BJ (cell line): Measurements from ENCODE around the gene TGM1. TPM values are rescaled to one million over a fixed set of nuclear protein-coding genes. Genes with fewer than 3 reads are reported as not detected.

Experiments used
- CTCF ChIA-PET: fragments of 350-600 bp; formaldehyde crosslinking; extraction: SDS; loops from one replicate; lab custom pipeline; 2021; ENCODE audit warnings: antibody characterized with exemption, inconsistent platforms; lab: Yijun Ruan, JAX
- POLR2A ChIA-PET: fragments of 300-600 bp; sonication (Branson Sonifier 250); formaldehyde crosslinking; extraction: SDS; loops from one replicate; lab custom pipeline; 2021; ENCODE audit warnings: antibody characterized with exemption; lab: Charles Lee
- DNase-seq: peaks from one replicate; pipeline ENCODE4 v3.0.0-alpha.2; 2011; ENCODE audit warnings: low read depth
- H3K27me3 ChIP-seq: 2 replicates; pipeline ENCODE4 v1.6.0; 2011; ENCODE audit warnings: low read length; ENCODE audit not compliant: control insufficient read depth, insufficient read depth
- H3K36me3 ChIP-seq: 2 replicates; pipeline ENCODE4 v1.5.1; 2011; ENCODE audit warnings: low read length; ENCODE audit not compliant: control insufficient read depth, insufficient read depth
- H3K4me3 ChIP-seq: 2 replicates; pipeline ENCODE4 v1.5.1; 2011; ENCODE audit warnings: low read depth, mild to moderate bottlenecking, control low read depth, low read length
- polyA plus RNA-seq: library from polyadenylated mRNA; depleted of rRNA; stranded (reverse); fragments of >200 nt; gene quantifications from 2 replicates; pipeline ENCODE4 v1.2.3, GENCODE V29; 2011
- TF ChIP-seq, protein P1 (sequence below): IDR thresholded peaks from 2 replicates; pipeline ENCODE4 v1.5.1; 2011; ENCODE audit warnings: low read depth, mild to moderate bottlenecking, control low read depth, inconsistent platforms, low read length, moderate library complexity; ENCODE audit not compliant: insufficient read depth

TGM1 gene
- polyA plus RNA-seq, 1 experiment: 2.9 TPM

DNA sequence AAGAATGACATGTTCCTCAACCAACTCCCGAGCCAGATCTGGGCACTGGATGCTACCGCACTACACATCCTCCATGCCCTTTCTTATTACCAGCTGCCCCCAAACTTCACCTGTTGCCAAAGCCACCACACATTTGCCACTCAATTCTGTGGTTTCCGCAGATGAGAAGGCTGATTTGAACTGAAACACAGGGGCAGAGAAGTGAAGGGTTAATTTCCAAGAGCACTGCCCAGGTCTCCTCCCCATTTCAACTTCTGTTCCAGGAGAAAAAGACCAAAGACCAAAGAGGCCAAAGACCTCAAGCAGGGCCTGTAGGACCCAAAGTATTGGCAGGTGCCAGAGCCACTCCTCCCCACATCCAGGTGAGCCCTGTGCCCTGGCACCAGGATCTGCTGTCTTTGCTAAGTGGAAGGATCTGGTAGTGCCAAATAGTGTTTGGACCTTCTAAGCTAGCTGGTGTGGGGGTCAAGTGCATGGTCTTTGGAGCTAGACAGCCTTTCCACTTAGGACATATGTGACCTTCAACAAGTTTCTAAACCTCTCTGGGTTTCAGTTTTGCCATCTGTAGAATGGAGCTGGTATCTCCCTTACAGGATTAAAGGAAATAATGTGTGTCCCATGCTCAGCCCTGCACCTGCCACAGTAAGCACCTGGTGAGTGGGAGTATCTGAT, 28.6 kb upstream of the TGM1 start:
- Histone ChIP-seq H3K4me3 (no peak overlapping the region), H3K36me3 (peaks cover 9% of the 10 kb centered on the region), H3K27me3 (no peaks in the 10 kb centered on the region)
- ChIA-PET POLR2A (no interaction called here), CTCF (interaction anchor here (1.3 to 3.9 kb wide), 3 partner anchors 20 to 140 kb away, joined by 4 to 25 read pairs (median 16); partner anchors contain the start of genes RABGGTA and TINF2)
- DNase-seq: no peak
- TF ChIP-seq, protein P1, sequence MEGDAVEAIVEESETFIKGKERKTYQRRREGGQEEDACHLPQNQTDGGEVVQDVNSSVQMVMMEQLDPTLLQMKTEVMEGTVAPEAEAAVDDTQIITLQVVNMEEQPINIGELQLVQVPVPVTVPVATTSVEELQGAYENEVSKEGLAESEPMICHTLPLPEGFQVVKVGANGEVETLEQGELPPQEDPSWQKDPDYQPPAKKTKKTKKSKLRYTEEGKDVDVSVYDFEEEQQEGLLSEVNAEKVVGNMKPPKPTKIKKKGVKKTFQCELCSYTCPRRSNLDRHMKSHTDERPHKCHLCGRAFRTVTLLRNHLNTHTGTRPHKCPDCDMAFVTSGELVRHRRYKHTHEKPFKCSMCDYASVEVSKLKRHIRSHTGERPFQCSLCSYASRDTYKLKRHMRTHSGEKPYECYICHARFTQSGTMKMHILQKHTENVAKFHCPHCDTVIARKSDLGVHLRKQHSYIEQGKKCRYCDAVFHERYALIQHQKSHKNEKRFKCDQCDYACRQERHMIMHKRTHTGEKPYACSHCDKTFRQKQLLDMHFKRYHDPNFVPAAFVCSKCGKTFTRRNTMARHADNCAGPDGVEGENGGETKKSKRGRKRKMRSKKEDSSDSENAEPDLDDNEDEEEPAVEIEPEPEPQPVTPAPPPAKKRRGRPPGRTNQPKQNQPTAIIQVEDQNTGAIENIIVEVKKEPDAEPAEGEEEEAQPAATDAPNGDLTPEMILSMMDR: no peak

DNA sequence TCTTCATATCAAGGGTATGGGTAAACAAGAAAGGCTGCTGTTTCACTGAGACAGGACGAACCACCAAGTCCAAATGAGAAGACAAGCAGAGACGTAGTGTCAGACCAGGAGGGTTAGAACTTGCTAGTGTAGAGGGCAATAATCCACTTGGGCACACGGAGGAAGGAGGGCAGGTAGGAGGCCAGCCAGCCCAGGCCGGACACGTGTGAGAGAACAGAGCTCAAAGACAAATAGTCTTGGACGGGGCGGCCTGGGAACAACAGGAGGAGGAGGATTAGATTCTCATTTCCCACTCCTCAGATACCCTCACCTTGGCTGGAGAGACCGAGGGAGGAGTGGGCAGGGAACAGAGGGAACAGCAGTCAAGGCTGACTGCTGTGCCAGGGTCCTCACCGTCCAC, 27.8 kb upstream of the TGM1 start:
- POLR2A ChIA-PET: no interaction called here
- no peak for DNase-seq
- H3K36me3 ChIP-seq: peaks cover 7% of the 10 kb centered on the region; the same call in 1 of the 2 replicates
- TF ChIP-seq, protein P1: no peak
- no peaks in the 10 kb centered on the region for H3K27me3 ChIP-seq
- H3K4me3 ChIP-seq: no peak overlapping the region
- CTCF ChIA-PET: interaction anchor here (0.7 to 3.9 kb wide), 4 partner anchors 10 to 71 kb away, joined by 3 to 16 read pairs (median 7); partner anchors contain the start of genes RABGGTA and TINF2

DNA sequence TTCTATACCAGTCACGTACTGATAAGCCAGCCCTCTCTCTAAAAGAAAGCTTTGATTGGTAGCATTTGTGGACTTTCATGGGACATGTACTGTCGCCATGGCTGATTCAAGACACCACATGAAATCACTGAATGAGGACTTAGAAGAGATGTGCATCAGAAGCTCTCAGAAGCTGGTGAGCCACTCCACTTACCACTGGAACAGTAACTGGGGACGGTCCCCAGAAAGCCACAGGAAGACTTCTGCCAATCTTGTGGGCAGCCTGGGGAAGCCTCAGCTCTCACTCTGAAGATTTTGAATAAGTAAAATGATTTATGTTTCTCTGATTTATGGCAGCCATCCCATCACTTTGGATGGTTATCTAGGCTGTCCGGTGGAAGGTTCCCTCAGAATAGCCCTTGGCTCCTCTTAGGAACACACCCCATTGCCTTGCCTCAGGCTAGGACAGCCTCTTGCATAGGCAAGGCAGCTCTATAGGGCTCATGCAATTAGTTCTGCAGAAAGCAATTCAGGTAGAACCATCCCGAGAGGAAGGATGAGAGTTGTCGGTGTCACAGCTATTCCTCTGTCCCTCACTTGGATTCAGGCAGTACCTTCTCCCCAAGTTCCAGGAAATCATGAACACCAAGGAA, 26.8 kb upstream of the TGM1 start:
- CTCF ChIA-PET: interaction anchor here (0.7 to 3.9 kb wide), 6 partner anchors 11 to 201 kb away, joined by 3 to 16 read pairs (median 4); partner anchors contain the start of genes CIDEB, RABGGTA and TINF2
- POLR2A ChIA-PET: no interaction called here
- TF ChIP-seq, protein P1: no peak

DNA sequence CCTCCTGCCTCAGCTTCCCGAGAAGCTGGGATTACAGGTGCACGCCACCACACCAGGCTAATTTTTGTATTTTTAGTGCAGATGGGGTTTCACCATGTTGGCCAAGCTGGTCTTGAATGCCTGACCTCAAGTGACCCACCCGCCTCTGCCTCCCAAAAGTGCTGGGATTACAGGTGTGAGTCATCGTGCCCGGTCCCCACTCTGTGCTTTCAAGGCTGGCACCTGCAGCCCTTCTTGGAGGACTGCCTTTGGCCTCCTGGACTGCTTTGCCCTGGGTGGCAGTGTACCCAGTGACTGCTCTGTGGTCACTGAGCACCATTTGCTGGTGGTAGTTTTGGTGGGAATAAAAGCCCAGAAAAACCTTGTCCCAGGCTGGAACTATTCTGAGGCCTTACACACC, 24.0 kb upstream of the TGM1 start:
- H3K36me3 ChIP-seq: peaks cover 3% of the 10 kb centered on the region; the same call in 1 of the 2 replicates
- H3K4me3 ChIP-seq: no peak overlapping the region
- TF ChIP-seq, protein P1: no peak
- DNase-seq: no peak
- ChIA-PET POLR2A (no interaction called here), CTCF (interaction anchor here (0.8 to 9.7 kb wide), 3 partner anchors 10 to 44 kb away, joined by 3 to 47 read pairs (median 11); partner anchors contain the start of genes DHRS1, NOP9 and TINF2)
- no peaks in the 10 kb centered on the region for H3K27me3 ChIP-seq

More for the DNA sequence above, 26.8 kb upstream of the TGM1 start:
- Histone ChIP-seq H3K36me3 (peaks cover 7% of the 10 kb centered on the region; the same call in 1 of the 2 replicates), H3K27me3 (no peaks in the 10 kb centered on the region), H3K4me3 (no peak overlapping the region)
- no peak for DNase-seq

DNA sequence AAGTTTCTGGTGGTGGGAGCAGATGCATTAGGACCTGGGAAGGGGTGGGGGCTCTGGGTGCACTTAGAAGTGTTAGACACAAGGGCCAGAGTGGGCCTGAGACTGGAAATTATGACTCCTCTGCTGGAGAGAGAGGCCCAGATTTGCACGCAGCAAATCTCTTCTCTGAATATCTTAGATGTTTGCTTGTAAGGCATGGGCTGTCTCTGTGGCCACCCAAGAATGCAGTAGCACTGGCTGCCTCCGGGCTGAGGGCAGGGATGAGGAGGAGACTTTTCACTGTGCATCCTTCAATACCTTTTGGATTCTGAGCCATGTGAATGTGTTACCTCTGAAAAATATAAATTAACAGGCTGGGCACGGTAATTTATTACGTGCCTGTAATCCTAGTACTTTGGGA, 22.4 kb upstream of the TGM1 start:
- no peak for DNase-seq
- POLR2A ChIA-PET: no interaction called here
- TF ChIP-seq, protein P1: no peak

More for the DNA sequence above, 22.4 kb upstream of the TGM1 start:
- no peaks in the 10 kb centered on the region for H3K36me3 ChIP-seq
- no peaks in the 10 kb centered on the region for H3K27me3 ChIP-seq
- CTCF ChIA-PET: interaction anchor here (0.6 to 9.7 kb wide), 6 partner anchors 12 to 57 kb away, joined by 3 to 47 read pairs (median 3); partner anchors contain the start of genes CIDEB, DHRS1, NOP9 and TINF2
- no peak overlapping the region for H3K4me3 ChIP-seq
